ENCODE measurements around the gene FUT6. TPM values are rescaled to one million over a fixed set of nuclear protein-coding genes. Genes with fewer than 3 reads are reported as not detected.
"Not testable (repeated sequence)": the region's sequence is repeated elsewhere in the genome, so short reads cannot be mapped to it uniquely, and the experiment has no call there.

FUT6 gene
- total RNA-seq, 1 experiment from 2014 or later: not detected

DNA sequence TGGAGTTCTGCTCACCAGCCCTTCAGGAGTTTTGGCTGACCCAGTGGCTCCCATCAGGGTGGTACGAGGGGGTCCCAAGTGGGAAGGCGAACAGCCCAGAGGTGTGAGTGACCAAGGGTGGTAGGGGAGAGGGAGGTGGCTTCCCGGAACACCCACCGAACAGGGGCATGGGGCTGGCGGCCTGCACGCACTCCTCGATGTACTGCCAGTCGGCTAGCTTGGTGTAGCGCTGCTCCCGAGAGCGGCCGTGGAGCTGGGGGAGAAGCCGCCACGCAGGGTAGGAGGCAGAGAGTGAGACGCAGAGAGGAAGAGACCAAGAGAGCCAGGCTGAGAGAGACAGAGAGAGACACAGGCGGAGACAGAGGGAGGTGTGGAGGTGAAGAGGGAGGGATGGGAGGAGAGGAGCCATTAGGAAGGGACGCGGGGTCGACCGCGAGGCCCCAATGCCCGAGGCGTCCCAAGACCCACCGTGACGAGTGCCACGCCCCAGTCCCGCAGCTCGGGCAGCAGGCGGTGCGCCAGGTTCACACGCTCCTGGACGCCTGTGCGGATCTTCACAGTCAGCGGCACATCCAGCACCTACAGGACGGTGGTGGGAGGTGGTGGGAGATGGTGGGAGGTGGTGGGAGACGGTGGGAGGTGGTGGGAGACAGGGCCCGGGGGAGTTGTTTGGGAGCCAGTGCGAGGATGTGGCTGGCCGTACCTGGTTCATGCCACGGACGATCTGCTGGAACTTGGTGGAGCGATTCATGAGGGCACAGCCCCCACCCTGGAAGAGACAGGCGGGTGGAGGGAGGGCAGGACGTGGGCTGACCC, 52.7 kb downstream of the FUT6 start:
- no peak for DNase-seq (ENCODE audit: low read depth)

DNA sequence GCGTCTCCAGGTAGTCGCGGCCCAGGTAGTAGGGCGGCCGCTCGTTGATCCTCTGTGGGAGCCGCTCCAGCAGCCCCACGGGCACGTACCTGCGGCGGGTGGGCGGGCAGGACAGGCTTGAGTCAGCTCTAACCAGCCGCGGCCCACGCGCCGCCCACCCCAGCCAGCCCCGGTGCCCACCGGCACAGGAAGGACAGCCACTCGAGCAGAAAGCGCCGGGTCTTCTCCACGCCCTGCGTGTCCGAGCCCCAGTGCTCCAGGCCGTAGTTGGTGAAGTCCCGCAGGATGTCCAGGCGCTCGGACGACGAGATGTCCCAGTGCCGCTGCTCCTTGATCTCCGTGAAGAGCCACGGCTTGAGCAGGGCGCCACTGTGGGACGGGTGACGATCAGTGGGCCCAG, 54.1 kb downstream of the FUT6 start:
- no peak for DNase-seq (ENCODE audit: low read depth)

DNA sequence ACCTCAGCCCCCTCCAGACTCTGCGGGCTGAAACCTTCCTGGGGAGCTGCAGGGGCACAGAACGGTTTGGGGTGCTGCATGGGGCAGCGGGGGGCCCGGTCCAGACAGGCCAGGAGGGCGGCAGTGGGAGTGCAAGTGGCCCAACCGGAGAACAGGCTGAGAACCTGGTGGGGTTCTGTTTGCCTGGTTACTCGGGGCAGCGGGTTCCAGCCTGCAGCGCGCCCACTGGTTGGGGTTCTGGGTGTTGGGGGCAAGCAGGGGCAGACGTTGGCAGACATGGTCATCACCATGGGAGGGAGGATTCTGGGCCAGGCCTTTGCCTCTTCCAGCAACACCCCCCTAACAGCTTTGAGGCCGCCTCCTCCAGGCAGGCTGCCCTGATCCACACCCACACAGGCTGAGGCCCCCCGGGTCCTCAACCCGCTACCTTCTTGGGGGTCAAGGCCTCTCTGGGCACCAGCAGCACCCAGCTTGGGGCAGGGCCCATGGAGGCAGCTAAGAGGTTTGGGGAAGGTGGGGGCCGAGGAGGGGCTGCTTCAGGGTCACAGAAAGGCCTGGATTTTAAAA, 54.8 kb downstream of the FUT6 start, which contains the start of gene PRR22:
Gene PRR22, minus strand, starts transcription at position 166 of the 567 bp plus-strand sequence. Its CDS starts 86 bp downstream, at position 80.
- no peak for DNase-seq (ENCODE audit: low read depth)

DNA sequence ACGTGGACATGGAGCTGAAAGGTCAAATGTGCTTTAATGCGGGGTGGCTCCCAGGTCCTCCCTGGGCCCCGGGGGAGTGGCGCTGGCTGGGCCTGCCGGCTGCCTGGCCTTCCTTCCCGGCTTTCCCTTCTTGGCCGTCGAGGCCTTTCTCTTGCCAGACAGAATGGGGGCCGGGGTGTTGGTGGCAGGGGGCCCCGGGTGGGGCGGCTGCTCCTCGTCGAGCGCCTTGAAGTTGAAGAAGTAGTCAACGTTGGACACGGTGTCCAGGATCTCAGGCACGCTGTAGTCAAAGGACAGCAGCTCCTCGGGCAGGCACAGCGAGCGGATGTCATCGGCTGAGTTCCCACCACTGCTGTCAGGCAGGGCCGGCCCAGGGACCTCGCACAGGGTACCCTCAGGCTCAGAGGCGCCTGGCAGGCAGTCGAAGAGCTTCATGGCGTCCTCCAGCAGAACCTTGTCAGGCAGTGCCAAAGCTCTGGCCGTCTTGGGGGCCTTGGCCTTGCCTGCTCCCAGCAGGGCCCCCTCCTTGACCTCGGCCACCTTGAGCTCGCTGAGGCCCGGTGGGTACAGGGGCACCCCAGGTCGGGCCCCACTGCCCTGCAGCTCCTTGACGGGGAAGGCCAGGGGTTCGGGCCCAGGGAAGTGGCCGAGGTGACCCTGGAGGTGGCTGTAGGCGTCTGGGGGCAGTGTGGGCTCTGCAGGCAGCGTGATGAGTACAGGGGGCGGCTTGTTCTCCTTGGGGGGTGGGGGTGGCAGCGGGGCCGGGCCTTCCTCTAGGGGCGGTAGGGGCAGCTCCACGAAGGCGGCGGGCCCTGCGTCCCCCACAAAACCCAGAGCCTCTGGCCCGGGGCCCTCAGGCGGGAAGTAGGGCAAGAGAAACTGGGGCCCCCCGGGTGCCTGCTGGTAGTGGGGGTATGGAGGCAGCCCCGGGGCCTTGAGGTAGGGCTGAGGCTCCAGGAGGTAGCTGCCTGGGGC, 56.3 kb downstream of the FUT6 start:
- no peak for DNase-seq (ENCODE audit: low read depth)

DNA sequence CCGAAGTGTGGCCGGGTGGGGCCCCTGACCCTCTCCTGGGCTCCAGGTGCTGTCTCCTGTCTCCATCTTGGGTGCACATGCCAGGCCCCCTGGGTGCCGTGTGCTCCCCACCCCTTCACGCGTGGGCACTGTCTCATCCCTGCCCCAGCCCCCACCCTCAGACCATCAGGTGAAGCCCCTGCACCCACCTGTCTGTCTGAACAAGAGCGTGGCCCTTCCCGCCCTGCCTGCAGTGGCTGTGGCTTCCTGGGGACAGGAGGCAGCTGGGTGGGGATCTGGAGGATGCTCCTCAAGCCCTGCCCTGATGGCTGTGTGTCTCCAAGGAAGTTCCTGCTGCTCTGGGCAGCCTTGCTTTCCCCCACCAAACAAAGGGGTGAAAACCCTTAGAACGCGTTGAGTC, 57.2 kb downstream of the FUT6 start:
- DNase-seq (ENCODE audit: low read depth): no peak

DNA sequence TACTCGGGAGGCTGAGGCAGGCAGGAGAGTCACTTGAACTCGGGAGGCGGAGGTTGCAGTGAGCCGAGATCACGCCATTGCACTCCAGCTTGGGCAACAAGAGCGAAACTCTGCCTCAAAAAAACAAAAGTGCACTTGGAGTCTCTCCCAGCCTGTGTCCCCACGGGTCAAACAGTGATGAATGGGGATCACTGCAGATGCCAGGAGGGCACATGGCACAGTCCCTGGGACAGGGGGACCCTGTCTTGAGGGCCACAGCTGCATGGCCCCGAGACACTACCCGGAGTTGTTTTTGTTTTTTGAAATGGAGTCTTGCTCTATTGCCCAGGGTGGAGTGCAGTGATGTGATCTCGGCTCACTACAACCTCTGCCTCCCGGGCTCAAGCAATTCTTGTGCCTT, 58.6 kb downstream of the FUT6 start:
- not testable (repeated sequence) for DNase-seq (ENCODE audit: low read depth)

Other genes with a start within 250 kb of the FUT6 start
- 32.7 and 33.2 TPM in 2 replicates for gene SAFB2, start 216.9 kb downstream of the FUT6 start, total RNA-seq (2014; rRNA removed; shearing (Covaris generic))
- 33.5 and 63.9 TPM in 2 replicates for gene SAFB, start 216.6 kb downstream of the FUT6 start, total RNA-seq (2014; rRNA removed; shearing (Covaris generic))
- gene MICOS13, start 159.2 kb downstream of the FUT6 start, total RNA-seq (2014; rRNA removed; shearing (Covaris generic)): 234 and 256 TPM in 2 replicates
- 4.5 and 6.2 TPM in 2 replicates for gene HSD11B1L, start 158.7 kb downstream of the FUT6 start, total RNA-seq (2014; rRNA removed; shearing (Covaris generic))
- gene RPL36, start 149.4 kb downstream of the FUT6 start, total RNA-seq (2014; rRNA removed; shearing (Covaris generic)): 1,434 and 2,039 TPM in 2 replicates
- 139 and 153 TPM in 2 replicates for gene LONP1, start 119.6 kb downstream of the FUT6 start, total RNA-seq (2014; rRNA removed; shearing (Covaris generic))
- gene CATSPERD, start 119.1 kb downstream of the FUT6 start, total RNA-seq (2014; rRNA removed; shearing (Covaris generic)): 0.20 TPM in 1 of 2 replicates, not detected in the other
- 4.1 and 5.9 TPM in 2 replicates for gene PRR22, start 55.0 kb downstream of the FUT6 start, total RNA-seq (2014; rRNA removed; shearing (Covaris generic))
- gene DUS3L, start 48.5 kb downstream of the FUT6 start, total RNA-seq (2014; rRNA removed; shearing (Covaris generic)): 56.5 and 71.8 TPM in 2 replicates
- 0.53 TPM in 1 of 2 replicates, not detected in the other for gene NRTN, start 34.6 kb downstream of the FUT6 start, total RNA-seq (2014; rRNA removed; shearing (Covaris generic))
- gene FUT3, start 11.7 kb upstream of the FUT6 start, total RNA-seq (2014; rRNA removed; shearing (Covaris generic)): not detected in 2 replicates
- not detected in 2 replicates for gene FUT5, start 30.8 kb upstream of the FUT6 start, total RNA-seq (2014; rRNA removed; shearing (Covaris generic))
- gene NDUFA11, start 64.1 kb upstream of the FUT6 start, total RNA-seq (2014; rRNA removed; shearing (Covaris generic)): 220 and 283 TPM in 2 replicates
- gene VMAC, start 65.2 kb upstream of the FUT6 start, total RNA-seq (2014; rRNA removed; shearing (Covaris generic)): 0.90 and 1.3 TPM in 2 replicates
- gene CAPS, start 74.6 kb upstream of the FUT6 start, total RNA-seq (2014; rRNA removed; shearing (Covaris generic)): 0.71 and 0.73 TPM in 2 replicates
- gene RANBP3, start 138.4 kb upstream of the FUT6 start, total RNA-seq (2014; rRNA removed; shearing (Covaris generic)): 61.9 and 89.2 TPM in 2 replicates

Measured in HT1080 (cell line).